Smooth muscle cell (in vitro differentiated cells): ENCODE measurements around the gene FILIP1L. TPM values are rescaled to one million over a fixed set of nuclear protein-coding genes. Genes with fewer than 3 reads are reported as not detected.

Experiments
- DNase-seq: peaks from one replicate; lab custom pipeline; 2025; ENCODE audit not compliant: unreplicated experiment; lab: John Stamatoyannopoulos, UW
- H2AFZ ChIP-seq: fragments of 200-600 bp; sonication (generic); 2 replicates; pipeline ENCODE4 v1.6.0; 2016; ENCODE audit warnings: antibody characterized with exemption, low read depth, mild to moderate bottlenecking
- H3F3A ChIP-seq: fragments of 200-600 bp; sonication (generic); 2 replicates; pipeline ENCODE4 v1.6.0; 2017; ENCODE audit warnings: antibody characterized with exemption, low read depth
- H3K27ac ChIP-seq: fragments of 200-600 bp; sonication (generic); 2 replicates; pipeline ENCODE4 v1.5.1; 2016; ENCODE audit warnings: low read depth, mild to moderate bottlenecking
- H3K27me3 ChIP-seq: fragments of 200-600 bp; sonication (generic); 2 replicates; pipeline ENCODE4 v1.6.1; 2016; ENCODE audit warnings: low read depth, mild to moderate bottlenecking
- H3K36me3 ChIP-seq: fragments of 200-600 bp; sonication (generic); 2 replicates; pipeline ENCODE4 v1.5.1; 2016; ENCODE audit warnings: low read depth
- H3K4me1 ChIP-seq: fragments of 200-600 bp; sonication (generic); 2 replicates; pipeline ENCODE4 v1.5.1; 2016; ENCODE audit warnings: low read depth
- H3K4me2 ChIP-seq: fragments of 200-600 bp; sonication (generic); 2 replicates; pipeline ENCODE4 v1.6.0; 2016; ENCODE audit warnings: mild to moderate bottlenecking
- H3K4me3 ChIP-seq: fragments of 200-600 bp; sonication (generic); 2 replicates; pipeline ENCODE4 v1.5.1; 2016; ENCODE audit warnings: mild to moderate bottlenecking
- H3K79me2 ChIP-seq: fragments of 200-600 bp; sonication (generic); 2 replicates; pipeline ENCODE4 v1.6.0; 2016; ENCODE audit warnings: low read depth, mild to moderate bottlenecking
- H3K9ac ChIP-seq: fragments of 200-600 bp; sonication (generic); 2 replicates; pipeline ENCODE4 v1.6.0; 2016; ENCODE audit warnings: low read depth
- H3K9me3 ChIP-seq: fragments of 200-600 bp; sonication (generic); replicated peaks from 2 replicates; pipeline ENCODE4 v1.5.1; 2016; ENCODE audit warnings: low read depth
- H4K20me1 ChIP-seq: fragments of 200-600 bp; sonication (generic); 2 replicates; pipeline ENCODE4 v1.6.0; 2016; ENCODE audit warnings: low read depth
- CTCF ChIP-seq: fragments of 200-600 bp; sonication (generic); IDR thresholded peaks from 2 replicates; pipeline ENCODE4 v1.5.1; 2017; ENCODE audit warnings: borderline replicate concordance, mild to moderate bottlenecking, antibody characterized with exemption; ENCODE audit not compliant: insufficient read depth, poor library complexity, severe bottlenecking
- WGBS: methylation state at CpG from one replicate; pipeline ENCODE4 v1.1.7; 2016; ENCODE audit warnings: low lambda C conversion rate; 5-methylcytosine and 5-hydroxymethylcytosine counted together
- polyA plus RNA-seq: library from polyadenylated mRNA; unstranded; fragments of >200 nt; fragmentation: Nextera tagmentation; extraction: Ambion mirVana; gene quantifications from 2 replicates; pipeline ENCODE4 v1.2.1, GENCODE V29; 2016
- total RNA-seq: library from RNA; depleted of rRNA; stranded (reverse); fragments of >200 nt; gene quantifications from 2 replicates; pipeline ENCODE4 v1.2.3, GENCODE V29; 2014

FILIP1L gene
- total and polyA plus RNA-seq, 2 experiments from 2014 or later: 56.2 to 104 TPM

GRCh38 chr3:100044369-100044768 is 69.9 kb downstream of the FILIP1L start:
- peak overlapping the region; percentile 98 for H3K27ac ChIP-seq
- no peak for TF ChIP-seq CTCF
- H3K27me3 ChIP-seq: no peaks in the 10 kb centered on the region
- H3K4me1 ChIP-seq: peaks cover 36% of the 10 kb centered on the region
- H3K36me3 ChIP-seq: no peaks in the 10 kb centered on the region
- no peaks in the 10 kb centered on the region for H4K20me1 ChIP-seq
- no peaks in the 10 kb centered on the region for H3K9me3 ChIP-seq
- DNase-seq: no peak
- H2AFZ ChIP-seq: no peak overlapping the region
- H3K4me2 ChIP-seq: no peak overlapping the region
- peaks cover 39% of the 10 kb centered on the region for H3F3A ChIP-seq
- H3K79me2 ChIP-seq: no peaks in the 10 kb centered on the region
- H3K4me3 ChIP-seq: no peak overlapping the region
- peak overlapping the region; percentile 53 for H3K9ac ChIP-seq

GRCh38 chr3:100043271-100043670 is 71.0 kb downstream of the FILIP1L start:
- Histone ChIP-seq H3K79me2 (no peaks in the 10 kb centered on the region), H3K27me3 (no peaks in the 10 kb centered on the region), H3K4me3 (no peak overlapping the region), H3K36me3 (no peaks in the 10 kb centered on the region), H4K20me1 (no peaks in the 10 kb centered on the region), H3K27ac (peak overlapping the region; percentile 98), H2AFZ (no peak overlapping the region), H3F3A (peaks cover 39% of the 10 kb centered on the region), H3K4me1 (peaks cover 36% of the 10 kb centered on the region), H3K4me2 (peak overlapping the region; percentile 68), H3K9me3 (no peaks in the 10 kb centered on the region), H3K9ac (peak overlapping the region; percentile 83)
- 81% methylated on average over 1 of the region's 1 CpG for WGBS
- DNase-seq: no peak
- TF ChIP-seq CTCF: no peak

- Histone ChIP-seq H2AFZ (no peak overlapping the region), H3K27ac (peak overlapping the region; percentile 98), H3K36me3 (no peaks in the 10 kb centered on the region), H3K4me3 (no peak overlapping the region), H3K79me2 (no peaks in the 10 kb centered on the region), H3F3A (peaks cover 39% of the 10 kb centered on the region), H3K4me1 (peaks cover 29% of the 10 kb centered on the region), H3K27me3 (no peaks in the 10 kb centered on the region), H3K9me3 (no peaks in the 10 kb centered on the region), H3K4me2 (peak overlapping the region; percentile 68), H3K9ac (peak overlapping the region; percentile 83), H4K20me1 (no peaks in the 10 kb centered on the region)
- TF ChIP-seq CTCF: no peak
- DNase-seq: no peak
- WGBS: 33% methylated on average over 6 of the region's 6 CpGs
These were observed 71.9 kb downstream of the FILIP1L start for GRCh38 chr3:100042166-100042981.

GRCh38 chr3:100041328-100041749 is 73.0 kb downstream of the FILIP1L start:
- Histone ChIP-seq H3F3A (peaks cover 31% of the 10 kb centered on the region), H3K4me1 (peaks cover 20% of the 10 kb centered on the region), H3K9ac (peak overlapping the region; percentile 83), H2AFZ (no peak overlapping the region), H3K27me3 (no peaks in the 10 kb centered on the region), H3K79me2 (no peaks in the 10 kb centered on the region), H3K4me2 (peak overlapping the region; percentile 68), H4K20me1 (no peaks in the 10 kb centered on the region), H3K27ac (peak overlapping the region; percentile 98), H3K4me3 (no peak overlapping the region), H3K36me3 (no peaks in the 10 kb centered on the region), H3K9me3 (no peaks in the 10 kb centered on the region)
- no peak for DNase-seq
- no peak for TF ChIP-seq CTCF
- WGBS: 55% methylated on average over 1 of the region's 1 CpG
